Measurements from ENCODE around the gene BTBD9. TPM values are rescaled to one million over a fixed set of nuclear protein-coding genes. Genes with fewer than 3 reads are reported as not detected.

BTBD9 gene
- total RNA-seq, 1 donor from 2014 or later: 4.5 TPM

DNA sequence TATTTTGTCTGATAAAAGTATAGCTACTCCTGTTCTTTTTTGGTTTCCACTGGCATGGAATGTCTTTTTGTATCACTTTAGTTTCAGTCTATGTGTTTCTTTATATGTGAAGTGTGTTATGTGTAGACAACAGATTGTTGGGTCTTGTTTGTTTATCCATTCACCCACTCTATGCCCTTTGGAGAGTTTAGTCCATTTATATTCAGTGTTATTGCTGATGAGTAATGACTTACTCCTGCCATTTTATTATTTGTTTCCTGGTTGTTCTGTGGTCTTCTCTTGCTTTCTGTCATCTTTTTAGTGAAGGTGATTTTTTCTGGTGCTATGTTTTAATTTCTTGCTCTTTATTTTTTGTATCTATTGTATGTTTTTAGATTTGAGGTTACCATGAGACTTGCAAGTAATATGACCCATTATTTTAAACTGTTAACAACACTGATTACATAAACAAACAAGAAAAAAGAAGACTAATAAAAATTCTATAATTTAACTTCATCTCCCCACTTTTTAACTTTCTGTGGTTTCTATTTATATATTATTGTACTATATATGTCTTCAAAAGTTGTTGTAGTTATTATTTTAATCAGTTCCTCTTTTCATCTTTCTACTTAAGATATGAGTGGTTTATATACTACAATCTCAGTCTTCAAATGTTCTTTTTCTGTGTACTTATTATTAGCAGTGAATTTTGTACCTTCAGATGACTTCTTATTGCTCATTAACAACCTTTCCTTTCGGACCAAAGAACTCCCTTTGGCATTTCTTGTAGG lies 323.4 kb downstream of the BTBD9 start:
- no peak for DNase-seq (ENCODE audit: low read depth)
- no peak for FAIRE-seq
- Histone ChIP-seq H3K4me3 (ENCODE audit: low read depth, low read length) (no peak overlapping the region), H3K27me3 (ENCODE audit: control insufficient read depth, insufficient read depth, low read length) (no peaks in the 10 kb centered on the region), H3K36me3 (ENCODE audit: control insufficient read depth, insufficient read depth, low read length) (no peaks in the 10 kb centered on the region)
- TF ChIP-seq CTCF (IDR thresholded peaks at IDR 0.05; ENCODE audit: insufficient read depth, low read length, severe bottlenecking): no peak

DNA sequence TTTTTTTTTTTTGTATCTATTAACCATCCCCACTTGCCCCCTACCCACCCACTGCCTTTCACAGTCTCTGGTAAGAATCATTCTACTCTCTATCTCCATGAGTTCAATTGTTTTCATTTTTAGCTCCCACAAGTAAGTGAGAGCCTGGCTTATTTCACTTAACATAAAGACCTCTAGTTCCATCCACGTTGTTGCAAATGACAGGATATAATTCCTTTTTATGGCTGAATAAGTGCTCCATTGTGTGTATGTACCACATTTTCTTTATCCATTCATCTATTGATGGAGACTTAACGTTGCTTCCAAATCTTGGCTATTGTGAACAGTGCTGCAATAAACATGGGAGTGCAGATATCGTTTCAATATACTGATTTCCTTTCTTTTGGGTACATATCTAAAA lies 328.5 kb downstream of the BTBD9 start:
- DNase-seq (ENCODE audit: low read depth): no peak
- TF ChIP-seq CTCF (IDR thresholded peaks at IDR 0.05; ENCODE audit: insufficient read depth, low read length, severe bottlenecking): no peak
- no peak overlapping the region for H3K4me3 ChIP-seq (ENCODE audit: low read depth, low read length)
- H3K36me3 ChIP-seq (ENCODE audit: control insufficient read depth, insufficient read depth, low read length): no peaks in the 10 kb centered on the region
- H3K27me3 ChIP-seq (ENCODE audit: control insufficient read depth, insufficient read depth, low read length): no peaks in the 10 kb centered on the region
- no peak for FAIRE-seq

- no peak for TF ChIP-seq CTCF (IDR thresholded peaks at IDR 0.05; ENCODE audit: insufficient read depth, low read length, severe bottlenecking)
- Histone ChIP-seq H3K4me3 (ENCODE audit: low read depth, low read length) (no peak overlapping the region), H3K36me3 (ENCODE audit: control insufficient read depth, insufficient read depth, low read length) (no peaks in the 10 kb centered on the region), H3K27me3 (ENCODE audit: control insufficient read depth, insufficient read depth, low read length) (no peaks in the 10 kb centered on the region)
- DNase-seq (ENCODE audit: low read depth) (no peak), FAIRE-seq (no peak)
These were observed 329.7 kb downstream of the BTBD9 start for GRCh38 chr6:38310061-38310460.

DNA sequence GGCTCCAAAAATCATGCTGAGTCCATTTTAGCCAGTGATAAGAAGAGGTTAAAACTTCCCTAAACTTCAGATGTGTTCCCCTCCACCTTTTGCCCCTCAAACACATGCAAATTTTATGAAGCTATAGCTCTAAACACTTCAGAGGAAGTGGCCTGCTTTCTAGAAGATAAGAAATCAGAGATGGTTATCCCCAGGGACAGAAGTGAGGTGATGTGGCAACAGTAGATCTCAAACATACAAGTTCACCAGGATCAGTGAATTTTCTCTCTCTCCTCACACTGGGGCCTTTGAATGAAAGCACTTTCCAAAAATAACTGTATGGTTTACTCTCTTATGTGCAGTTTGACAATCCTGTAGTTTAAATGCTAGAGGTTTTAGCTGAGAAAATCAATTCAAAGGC lies 332.0 kb downstream of the BTBD9 start:
- no peak for FAIRE-seq
- no peak for DNase-seq (ENCODE audit: low read depth)

GRCh38 chr6:38306931-38307330 lies 332.8 kb downstream of the BTBD9 start:
- Histone ChIP-seq H3K4me3 (ENCODE audit: low read depth, low read length) (no peak overlapping the region), H3K27me3 (ENCODE audit: control insufficient read depth, insufficient read depth, low read length) (no peaks in the 10 kb centered on the region), H3K36me3 (ENCODE audit: control insufficient read depth, insufficient read depth, low read length) (no peaks in the 10 kb centered on the region)
- DNase-seq (ENCODE audit: low read depth) (no peak), FAIRE-seq (no peak)
- no peak for TF ChIP-seq CTCF (IDR thresholded peaks at IDR 0.05; ENCODE audit: insufficient read depth, low read length, severe bottlenecking)

More for the DNA sequence above, 332.0 kb downstream of the BTBD9 start:
- no peak for TF ChIP-seq CTCF (IDR thresholded peaks at IDR 0.05; ENCODE audit: insufficient read depth, low read length, severe bottlenecking)
- Histone ChIP-seq H3K27me3 (ENCODE audit: control insufficient read depth, insufficient read depth, low read length) (no peaks in the 10 kb centered on the region), H3K36me3 (ENCODE audit: control insufficient read depth, insufficient read depth, low read length) (no peaks in the 10 kb centered on the region), H3K4me3 (ENCODE audit: low read depth, low read length) (no peak overlapping the region)

All from bronchial epithelial cell (primary cell).